GM12864 (cell line): ENCODE results near the gene AMBP.

ENCODE experiments used
- DNase-seq: peaks from one replicate; pipeline ENCODE4 v3.0.0-alpha.2; 2011; ENCODE audit warnings: low read depth
- H3K4me3 ChIP-seq: 2 replicates; pipeline ENCODE4 v1.5.1; 2011; ENCODE audit warnings: mild to moderate bottlenecking, low read depth, low read length, control low read depth
- TF ChIP-seq, protein P1 (sequence below): IDR thresholded peaks from 2 replicates; pipeline ENCODE4 v1.5.1; 2011; ENCODE audit warnings: low read depth, mild to moderate bottlenecking, moderate library complexity, low read length, control low read depth, inconsistent platforms; ENCODE audit errors: missing control alignments

The AMBP gene

DNA sequence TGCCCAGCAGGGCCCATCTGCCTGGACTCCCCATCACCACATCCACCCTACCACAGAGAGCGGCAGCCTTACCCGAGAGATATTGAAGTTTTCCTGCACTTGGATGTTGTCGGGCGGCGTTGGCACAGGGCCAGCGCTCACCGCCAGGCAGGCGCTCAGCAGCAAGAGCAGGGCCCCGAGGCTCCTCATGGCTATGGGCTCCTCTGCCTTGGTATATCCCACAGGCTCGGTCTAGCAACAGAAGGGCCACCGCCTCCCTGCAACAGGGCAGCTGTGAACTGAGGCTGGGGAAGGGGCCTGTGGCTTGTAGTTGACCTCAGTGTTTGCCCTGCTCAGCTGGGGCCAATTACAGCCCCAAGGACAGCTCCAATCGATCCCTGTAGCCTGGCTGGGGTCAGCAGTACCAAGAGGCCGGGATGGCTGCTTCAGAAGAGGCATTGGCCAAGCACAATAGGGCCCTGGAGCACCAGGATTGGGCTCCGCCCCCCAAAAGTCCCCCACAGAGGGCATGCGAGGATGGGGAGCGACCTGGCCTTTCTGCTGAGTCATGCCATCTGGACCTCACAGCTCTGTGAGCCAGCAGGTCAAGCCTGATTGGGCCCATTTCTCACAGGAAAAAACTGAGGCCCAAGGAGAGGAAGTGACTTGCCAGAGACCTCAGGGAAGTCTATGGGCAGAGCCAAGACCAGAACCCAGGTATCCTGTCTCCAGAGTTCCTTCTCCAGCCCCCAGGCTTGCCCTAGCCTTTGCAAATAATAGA, at the start of gene AMBP:
Gene AMBP (minus strand): TSS at position 280 of the 760 bp plus-strand sequence. CDS start 91 bp downstream, at position 189.
- DNase-seq = no peak
- TF ChIP-seq, protein P1, sequence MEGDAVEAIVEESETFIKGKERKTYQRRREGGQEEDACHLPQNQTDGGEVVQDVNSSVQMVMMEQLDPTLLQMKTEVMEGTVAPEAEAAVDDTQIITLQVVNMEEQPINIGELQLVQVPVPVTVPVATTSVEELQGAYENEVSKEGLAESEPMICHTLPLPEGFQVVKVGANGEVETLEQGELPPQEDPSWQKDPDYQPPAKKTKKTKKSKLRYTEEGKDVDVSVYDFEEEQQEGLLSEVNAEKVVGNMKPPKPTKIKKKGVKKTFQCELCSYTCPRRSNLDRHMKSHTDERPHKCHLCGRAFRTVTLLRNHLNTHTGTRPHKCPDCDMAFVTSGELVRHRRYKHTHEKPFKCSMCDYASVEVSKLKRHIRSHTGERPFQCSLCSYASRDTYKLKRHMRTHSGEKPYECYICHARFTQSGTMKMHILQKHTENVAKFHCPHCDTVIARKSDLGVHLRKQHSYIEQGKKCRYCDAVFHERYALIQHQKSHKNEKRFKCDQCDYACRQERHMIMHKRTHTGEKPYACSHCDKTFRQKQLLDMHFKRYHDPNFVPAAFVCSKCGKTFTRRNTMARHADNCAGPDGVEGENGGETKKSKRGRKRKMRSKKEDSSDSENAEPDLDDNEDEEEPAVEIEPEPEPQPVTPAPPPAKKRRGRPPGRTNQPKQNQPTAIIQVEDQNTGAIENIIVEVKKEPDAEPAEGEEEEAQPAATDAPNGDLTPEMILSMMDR = no peak

DNA sequence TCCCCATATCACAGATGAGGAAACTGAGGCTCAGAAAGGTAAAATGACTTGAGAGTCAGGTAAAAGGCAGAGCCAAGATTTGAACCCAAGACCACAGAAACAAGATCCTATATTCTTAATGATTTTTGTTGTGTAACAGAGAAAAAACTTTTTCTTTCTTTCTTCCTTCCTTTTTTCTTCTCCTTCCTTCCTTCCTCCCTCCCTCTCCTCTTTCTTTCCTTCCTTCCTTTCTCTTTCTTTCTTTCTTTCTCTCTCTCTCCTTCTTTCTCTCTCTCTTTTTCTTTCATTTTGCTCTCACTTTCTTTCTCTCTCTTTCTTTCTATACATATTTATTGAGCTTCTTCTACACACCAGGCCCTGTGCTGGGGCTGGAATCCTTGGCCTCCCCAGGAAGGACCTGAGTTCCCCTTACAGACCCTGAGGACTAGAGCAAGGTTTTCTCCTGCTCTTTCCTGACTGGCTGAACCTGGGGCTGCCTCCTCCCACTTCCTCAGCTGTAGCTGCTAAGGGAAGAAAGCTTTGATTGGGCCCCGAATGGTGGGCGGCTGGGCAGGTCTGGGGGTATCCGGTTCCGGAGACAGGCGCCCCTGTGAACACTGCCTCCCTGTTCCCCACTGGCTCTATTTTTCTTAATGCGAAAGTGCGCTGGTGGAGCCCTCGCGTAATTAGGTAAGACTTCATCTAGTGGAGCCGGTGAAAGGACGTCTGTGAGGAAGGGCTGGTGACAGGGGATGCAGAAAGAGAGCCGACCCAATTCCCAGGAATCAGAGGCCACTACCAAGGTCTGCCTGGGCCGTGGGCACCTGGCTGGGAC, 48.4 kb upstream of the AMBP start:
- TF ChIP-seq, protein P1 = no peak

More for the DNA sequence above, at the start of gene AMBP:
- no peak within 1 kb of the TSS for H3K4me3 ChIP-seq

DNA sequence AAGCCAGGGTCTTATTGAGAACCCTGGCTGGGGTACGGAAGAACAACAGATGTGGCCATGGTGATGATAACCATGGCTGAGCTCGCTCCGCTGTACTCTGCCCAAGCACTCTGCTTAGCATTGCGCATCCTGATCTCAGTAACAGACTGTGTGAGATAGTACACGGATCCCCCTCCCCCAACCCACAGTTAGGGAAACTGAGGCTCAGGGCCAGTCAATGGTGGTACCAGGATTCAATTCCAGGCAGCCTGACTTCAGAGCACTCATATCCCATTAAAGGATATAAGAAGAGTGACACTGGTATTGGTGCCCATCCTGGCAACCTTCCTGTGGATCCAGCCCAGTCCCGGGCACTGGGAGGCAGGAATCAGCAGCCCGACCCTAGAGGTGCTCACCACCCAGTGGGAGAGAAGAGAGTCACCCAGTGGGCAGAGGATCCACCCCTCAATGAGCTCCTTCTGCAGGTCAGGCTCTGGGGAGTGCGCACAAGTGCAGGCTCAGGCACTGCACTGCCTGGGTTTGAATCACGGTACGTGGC, 47.4 kb upstream of the AMBP start:
- TF ChIP-seq, protein P1 = no peak
- no peak for DNase-seq
- H3K4me3 ChIP-seq = no peak overlapping the region

More for the DNA sequence above, 48.4 kb upstream of the AMBP start:
- no peak for DNase-seq
- no peak overlapping the region for H3K4me3 ChIP-seq

DNA sequence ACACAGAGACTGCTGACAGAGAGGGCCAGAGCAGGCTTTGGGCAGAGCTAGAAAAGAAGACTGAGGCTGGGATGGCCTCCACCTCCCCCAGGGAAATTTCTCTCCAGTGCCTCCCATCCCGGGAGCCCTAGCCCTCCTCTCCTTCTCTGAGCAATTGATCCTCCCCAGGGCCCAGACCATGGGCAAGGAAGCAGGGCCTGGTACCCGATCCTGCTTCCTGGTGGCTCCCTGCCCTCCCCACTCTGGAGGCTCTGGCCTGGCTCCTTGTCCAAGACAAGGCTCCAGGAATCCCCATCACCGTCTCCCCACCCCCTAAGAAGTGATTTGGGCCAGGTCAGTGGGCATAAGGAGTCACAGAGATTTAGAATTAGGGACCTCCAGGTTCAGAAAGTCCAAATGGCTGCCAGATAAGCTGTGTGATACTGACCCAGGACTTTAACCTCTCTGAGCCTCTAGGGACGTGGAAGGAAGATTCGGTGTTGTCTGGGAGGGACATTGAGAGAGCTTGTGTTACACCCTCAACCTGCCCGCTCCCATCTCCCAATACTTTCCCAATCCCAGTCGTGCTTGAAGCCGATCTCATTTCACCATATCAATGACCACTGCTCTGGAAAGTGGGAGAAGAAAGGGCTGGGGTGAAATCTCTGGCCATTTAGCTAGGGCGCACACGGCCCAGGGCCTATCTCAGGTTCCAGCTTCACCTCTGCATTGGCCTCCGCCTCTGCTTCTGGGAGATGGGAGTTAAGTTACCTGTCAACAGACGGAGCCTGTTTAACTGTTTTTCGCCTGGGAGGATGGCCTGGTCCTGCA, 46.8 kb upstream of the AMBP start:
- TF ChIP-seq, protein P1 = no peak
- H3K4me3 ChIP-seq = no peak overlapping the region
- DNase-seq = no peak

DNA sequence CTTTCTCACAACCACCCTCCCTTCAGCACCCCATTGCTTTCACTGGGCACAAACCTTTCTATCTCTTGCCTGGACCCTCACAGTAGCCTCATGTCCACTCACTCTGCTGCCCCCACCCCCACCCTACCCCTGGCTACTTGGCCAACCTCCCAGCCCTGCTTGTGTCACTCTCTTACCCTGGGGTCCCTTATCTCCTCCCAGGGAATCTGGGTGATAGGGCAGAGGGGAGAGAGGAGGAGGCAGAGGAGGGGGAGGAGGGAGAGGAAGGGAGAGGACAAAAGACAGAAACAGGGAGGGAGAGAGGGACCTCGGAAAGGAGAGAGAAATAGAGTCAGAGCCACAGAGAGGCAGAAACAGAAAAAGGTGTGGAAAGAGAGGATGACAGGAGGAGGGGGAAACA, 46.0 kb upstream of the AMBP start:
- DNase-seq = no peak
- TF ChIP-seq, protein P1 = no peak

DNA sequence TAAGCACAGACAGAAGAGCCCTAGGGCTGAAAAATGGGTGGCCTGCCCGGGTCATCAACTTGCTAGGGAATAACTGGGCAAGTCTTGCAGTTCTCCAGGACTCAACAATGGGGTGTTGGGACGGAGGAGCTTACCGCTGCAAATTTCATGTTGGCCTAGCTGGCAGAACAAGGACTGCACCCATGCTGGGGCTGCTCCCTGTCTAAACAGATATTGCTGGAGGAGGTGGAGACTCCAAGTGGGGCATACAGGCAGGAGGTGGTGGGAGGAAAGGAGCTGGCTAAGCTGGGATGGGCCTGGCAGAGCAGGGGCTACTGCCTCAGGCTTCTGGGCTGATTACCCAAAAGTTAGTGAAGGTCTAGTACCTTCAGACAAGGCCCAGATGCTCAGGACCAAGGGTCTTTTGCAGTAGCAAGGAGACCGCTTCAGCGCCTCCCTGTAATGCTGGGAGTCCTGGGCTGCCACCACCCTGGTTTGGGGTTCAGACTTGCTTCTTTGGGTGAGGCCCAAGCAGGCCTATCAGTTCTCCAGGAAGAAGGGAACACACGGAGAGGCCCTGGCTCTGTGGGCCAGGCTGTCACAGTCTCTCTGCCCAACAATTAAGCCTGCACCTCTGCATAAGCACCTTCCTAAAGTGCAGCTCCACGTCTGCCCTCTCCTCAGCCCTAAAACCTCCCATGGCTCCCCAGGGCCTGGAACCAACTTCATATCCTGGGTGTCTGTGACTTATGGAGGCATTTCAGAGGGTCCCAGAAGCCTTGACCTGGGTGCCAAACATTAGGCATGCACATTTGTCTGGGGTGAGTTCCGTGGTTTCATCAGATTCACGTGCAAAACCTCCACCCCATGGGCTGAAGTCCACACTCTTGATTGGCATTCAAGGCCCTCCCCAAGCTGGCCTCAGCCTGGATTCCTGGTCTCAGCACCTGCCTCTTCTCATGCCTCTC, 45.2 kb upstream of the AMBP start:
- H3K4me3 ChIP-seq = no peak overlapping the region
- DNase-seq = no peak
- TF ChIP-seq, protein P1 = no peak

More for the DNA sequence above, 46.0 kb upstream of the AMBP start:
- no peak overlapping the region for H3K4me3 ChIP-seq
